Omental fat pad (tissue), 4 donors: ENCODE data around the gene MRPL18. TPM values are rescaled to one million over a fixed set of nuclear protein-coding genes. Genes with fewer than 3 reads are reported as not detected.
A peak's percentile ranks its signal among the peaks of the same experiment; 100 is the strongest.

Experiments
- ATAC-seq: fragments of 150-250 bp; one replicate; pipeline ENCODE4 v1.9.1; 2016; ENCODE audit warnings: mild to moderate bottlenecking, moderate library complexity; ENCODE audit not compliant: low FRiP score
- DNase-seq: peaks from one replicate; pipeline ENCODE4 v3.0.0-alpha.2; 2019; ENCODE audit warnings: low spot score
- CTCF ChIP-seq, 3 donors: fragments of 450-650 bp; IDR thresholded peaks; one replicate each; pipeline ENCODE4 v1.5.1; 2016 to 2017; ENCODE audit warnings: antibody characterized with exemption in 3 of 3, mild to moderate bottlenecking in 3 of 3, moderate library complexity in 2 of 3
- total RNA-seq, 4 donors: library from RNA; depleted of rRNA; stranded (reverse); fragments of >200 nt; gene quantifications; one replicate each; pipeline ENCODE4 v1.1.0, GENCODE V29; 2016

The MRPL18 gene
- total RNA-seq, 4 donors from 2014 or later = 37.2 to 87.6 (median 60.3) TPM

- ATAC-seq (peak; percentile 1), DNase-seq (no peak)
- no peak for TF ChIP-seq CTCF (IDR thresholded peaks at IDR 0.05)
These were observed 29.0 kb upstream of the MRPL18 start for GRCh38 chr6:159761129-159761872.

GRCh38 chr6:159761873-159762680 is 28.2 kb upstream of the MRPL18 start, which contains the start of gene ACAT2:
Gene ACAT2, plus strand, starts transcription at chr6:159762045. Its CDS starts 43 bp downstream, at chr6:159762088.
- TF ChIP-seq CTCF (IDR thresholded peaks at IDR 0.05) = no peak
- peak; percentile 96 for ATAC-seq
- DNase-seq = peak; percentile 82

GRCh38 chr6:159762681-159763293 is 27.5 kb upstream of the MRPL18 start:
- no peak for DNase-seq
- peak; percentile 26 for ATAC-seq
- TF ChIP-seq CTCF (IDR thresholded peaks at IDR 0.05) = no peak

- no peak for TF ChIP-seq CTCF (IDR thresholded peaks at IDR 0.05)
- no peak for DNase-seq
- ATAC-seq = no peak
These were observed 23.4 kb upstream of the MRPL18 start for GRCh38 chr6:159766906-159767305.

GRCh38 chr6:159769470-159769869 is 20.8 kb upstream of the MRPL18 start:
- DNase-seq = no peak
- no peak for ATAC-seq

GRCh38 chr6:159772196-159772595 is 18.1 kb upstream of the MRPL18 start:
- ATAC-seq = no peak
- no peak for DNase-seq
- no peak for TF ChIP-seq CTCF (IDR thresholded peaks at IDR 0.05)

More at GRCh38 chr6:159769470-159769869, 20.8 kb upstream of the MRPL18 start:
- TF ChIP-seq CTCF (IDR thresholded peaks at IDR 0.05) = no peak
